ENCODE measurements around the gene PALM3. TPM values are rescaled to one million over a fixed set of nuclear protein-coding genes. Genes with fewer than 3 reads are reported as not detected.
A peak's percentile ranks its signal among the peaks of the same experiment; 100 is the strongest.

PALM3 gene
- total and polyA plus RNA-seq, 2 donors (not counting 1 experiment from before 2014, with no cell fraction given), result 0.02 to 1.3 TPM

DNA sequence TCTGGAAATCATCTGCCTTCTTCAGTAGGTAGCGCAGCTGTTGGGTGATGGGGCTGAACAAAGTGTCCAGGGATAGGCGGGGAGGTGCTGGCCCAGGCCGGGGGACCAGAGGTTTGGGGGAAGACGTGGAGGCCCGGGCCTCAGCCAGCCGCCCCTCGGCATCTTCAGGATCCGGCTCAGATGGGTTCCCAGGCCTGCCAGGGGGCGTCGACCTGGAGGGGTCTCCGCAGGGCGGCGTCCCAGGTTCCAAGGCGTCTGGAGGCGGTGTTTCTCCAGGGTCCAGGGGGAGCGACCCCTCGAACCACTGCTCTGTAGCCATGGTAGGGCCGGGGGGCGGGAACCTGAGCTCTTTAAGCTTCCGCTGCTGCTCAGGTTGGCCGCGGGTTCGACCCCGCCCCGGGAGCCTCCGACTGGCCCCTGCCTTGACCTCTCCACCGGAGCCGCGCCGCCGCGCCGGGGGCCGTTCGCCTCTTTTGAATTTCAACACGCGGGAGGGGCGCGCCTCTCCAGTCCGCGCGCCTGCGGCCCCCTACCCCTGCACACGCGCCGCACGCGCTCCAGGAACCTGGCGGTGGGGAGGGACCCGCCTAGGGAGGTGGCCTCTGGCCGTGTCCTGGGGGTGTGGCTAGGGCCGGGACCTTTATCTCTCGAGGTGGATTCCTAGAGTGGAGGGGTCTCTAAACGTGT is 23.6 kb upstream of the PALM3 start, which contains the start of gene C19orf67:
Gene C19orf67, minus strand, starts transcription at position 475 of the 687 bp plus-strand sequence. Its CDS starts 156 bp downstream, at position 319.
- Histone ChIP-seq H2AFZ (ENCODE audit: low read length) (no peak within 1 kb of the TSS), H4K20me1 (ENCODE audit: control insufficient read depth, extremely low read depth, insufficient read depth, low read length) (no peaks in the 10 kb centered on the region), H3K27ac (ENCODE audit: insufficient read depth, low read length) (no peak within 1 kb of the TSS), H3K4me1 (ENCODE audit: control insufficient read depth, extremely low read depth, insufficient read depth, low read length) (no peaks in the 10 kb centered on the region), H3K9ac (ENCODE audit: insufficient read depth, low read length) (no peak within 1 kb of the TSS), H3K4me2 (ENCODE audit: extremely low read depth, insufficient read depth, low read length) (no peak within 1 kb of the TSS), H3K9me3 (ENCODE audit: control insufficient read depth, insufficient read depth, low read depth, low read length) (no peaks in the 10 kb centered on the region), H3K27me3 (ENCODE audit: control insufficient read depth, insufficient read depth, low read length) (no peaks in the 10 kb centered on the region), H3K79me2 (ENCODE audit: control insufficient read depth, insufficient read depth, low read length) (no peaks in the 10 kb centered on the region), H3K36me3 (ENCODE audit: control insufficient read depth, insufficient read depth, low read length) (peaks cover 9% of the 10 kb centered on the region), H3K4me3 (replicated peaks in 1 of 4; ENCODE audit: control extremely low read depth in 1 of 4, insufficient read depth in 1 of 4, low read depth in 3 of 4, low read length in 4 of 4) (no peak within 1 kb of the TSS)
- TF ChIP-seq, protein P1, sequence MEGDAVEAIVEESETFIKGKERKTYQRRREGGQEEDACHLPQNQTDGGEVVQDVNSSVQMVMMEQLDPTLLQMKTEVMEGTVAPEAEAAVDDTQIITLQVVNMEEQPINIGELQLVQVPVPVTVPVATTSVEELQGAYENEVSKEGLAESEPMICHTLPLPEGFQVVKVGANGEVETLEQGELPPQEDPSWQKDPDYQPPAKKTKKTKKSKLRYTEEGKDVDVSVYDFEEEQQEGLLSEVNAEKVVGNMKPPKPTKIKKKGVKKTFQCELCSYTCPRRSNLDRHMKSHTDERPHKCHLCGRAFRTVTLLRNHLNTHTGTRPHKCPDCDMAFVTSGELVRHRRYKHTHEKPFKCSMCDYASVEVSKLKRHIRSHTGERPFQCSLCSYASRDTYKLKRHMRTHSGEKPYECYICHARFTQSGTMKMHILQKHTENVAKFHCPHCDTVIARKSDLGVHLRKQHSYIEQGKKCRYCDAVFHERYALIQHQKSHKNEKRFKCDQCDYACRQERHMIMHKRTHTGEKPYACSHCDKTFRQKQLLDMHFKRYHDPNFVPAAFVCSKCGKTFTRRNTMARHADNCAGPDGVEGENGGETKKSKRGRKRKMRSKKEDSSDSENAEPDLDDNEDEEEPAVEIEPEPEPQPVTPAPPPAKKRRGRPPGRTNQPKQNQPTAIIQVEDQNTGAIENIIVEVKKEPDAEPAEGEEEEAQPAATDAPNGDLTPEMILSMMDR (conservative IDR thresholded peaks at IDR 0.05 in 1 of 2, IDR thresholded peaks at IDR 0.05 in 1 of 2; ENCODE audit: low read depth in 1 of 2, low read length in 2 of 2), result no peak
- no peak for TF ChIP-seq EZH2 (IDR thresholded peaks at IDR 0.05; ENCODE audit: low read length, missing control alignments)
- no peak for DNase-seq (ENCODE audit: low read depth in 2 of 2)

DNA sequence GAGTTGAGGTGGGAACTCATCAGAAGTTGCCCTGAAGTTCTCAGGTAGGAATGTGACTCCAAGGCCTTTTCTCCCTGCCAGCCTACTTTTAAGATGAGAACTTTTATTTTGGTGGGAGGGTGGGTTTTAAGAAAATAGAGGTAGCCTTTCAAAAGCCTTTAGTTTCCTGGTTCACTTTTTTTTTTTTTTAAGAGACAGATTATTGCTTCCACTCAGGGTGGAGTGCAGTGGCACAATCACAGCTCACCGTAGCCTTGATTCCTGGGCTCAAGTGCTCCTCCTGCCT is 20.7 kb upstream of the PALM3 start:
- peak overlapping the region in 2 of 4 experiments; percentile 65 to 86 for H3K4me3 ChIP-seq (replicated peaks in 1 of 4; ENCODE audit: control extremely low read depth in 1 of 4, insufficient read depth in 1 of 4, low read depth in 3 of 4, low read length in 4 of 4)

DNA sequence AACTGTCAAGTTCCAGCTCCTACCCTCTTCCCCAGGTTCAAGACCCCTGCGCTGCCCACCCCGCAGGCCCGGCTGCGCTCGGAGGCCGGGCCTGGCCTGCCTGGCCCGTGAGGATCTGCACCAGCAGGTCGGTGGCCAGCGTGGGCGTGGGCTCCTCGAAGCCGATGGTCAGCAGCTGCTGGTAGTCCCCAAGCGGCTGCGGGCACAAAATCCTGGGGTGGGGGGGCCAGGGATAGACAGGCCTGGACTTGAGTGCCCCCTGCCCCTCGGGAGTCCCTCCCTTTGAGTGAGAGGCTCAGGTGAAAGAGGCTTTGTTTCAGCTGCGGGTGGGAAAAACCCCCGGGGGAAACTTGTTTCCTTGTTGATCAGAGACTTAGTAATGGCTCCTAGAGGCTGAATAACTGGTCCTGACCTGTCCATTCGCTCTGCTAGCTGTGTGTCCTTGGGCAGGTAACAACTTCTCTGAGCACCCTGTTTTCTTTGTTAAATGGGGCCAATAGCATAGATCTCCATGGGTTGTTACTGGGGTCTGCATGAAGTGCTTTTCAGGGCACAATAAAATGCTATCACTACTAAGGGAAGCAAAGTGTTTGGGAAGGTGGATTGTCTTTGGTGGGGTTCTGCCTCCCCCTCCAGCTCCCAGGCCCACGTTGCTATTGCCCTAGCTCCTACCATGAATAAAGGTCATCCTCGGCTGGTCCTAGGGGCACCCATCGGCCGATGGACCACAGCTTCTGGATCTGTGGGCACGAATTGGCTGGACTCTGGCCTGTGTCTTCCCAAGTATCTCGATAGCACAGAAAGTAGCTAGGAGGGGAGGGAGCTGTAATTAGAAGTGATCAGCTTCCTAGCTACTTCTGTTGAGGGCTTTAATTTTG is 20.2 kb upstream of the PALM3 start:
- Histone ChIP-seq H3K36me3 (ENCODE audit: control insufficient read depth, insufficient read depth, low read length) (no peaks in the 10 kb centered on the region), H3K9me3 (ENCODE audit: control insufficient read depth, insufficient read depth, low read depth, low read length) (no peaks in the 10 kb centered on the region), H3K4me1 (ENCODE audit: control insufficient read depth, extremely low read depth, insufficient read depth, low read length) (no peaks in the 10 kb centered on the region), H3K4me2 (ENCODE audit: extremely low read depth, insufficient read depth, low read length) (peak overlapping the region; percentile 96), H2AFZ (ENCODE audit: low read length) (peak overlapping the region; percentile 85), H4K20me1 (ENCODE audit: control insufficient read depth, extremely low read depth, insufficient read depth, low read length) (no peaks in the 10 kb centered on the region), H3K4me3 (replicated peaks in 1 of 4; ENCODE audit: control extremely low read depth in 1 of 4, insufficient read depth in 1 of 4, low read depth in 3 of 4, low read length in 4 of 4) (peak overlapping the region; percentile 65 to 86 (median 76)), H3K79me2 (ENCODE audit: control insufficient read depth, insufficient read depth, low read length) (no peaks in the 10 kb centered on the region), H3K27ac (ENCODE audit: insufficient read depth, low read length) (peak overlapping the region; percentile 77), H3K27me3 (ENCODE audit: control insufficient read depth, insufficient read depth, low read length) (no peaks in the 10 kb centered on the region), H3K9ac (ENCODE audit: insufficient read depth, low read length) (peak overlapping the region; percentile 84)
- DNase-seq (ENCODE audit: low read depth in 2 of 2), result peak in 1 of 2 donors; percentile 48
- no peak for TF ChIP-seq EZH2 (IDR thresholded peaks at IDR 0.05; ENCODE audit: low read length, missing control alignments)
- TF ChIP-seq, protein P1 (conservative IDR thresholded peaks at IDR 0.05 in 1 of 2, IDR thresholded peaks at IDR 0.05 in 1 of 2; ENCODE audit: low read depth in 1 of 2, low read length in 2 of 2), result no peak

More for the DNA sequence above, 20.7 kb upstream of the PALM3 start:
- Histone ChIP-seq H3K27ac (ENCODE audit: insufficient read depth, low read length) (no peak overlapping the region), H3K9ac (ENCODE audit: insufficient read depth, low read length) (no peak overlapping the region), H4K20me1 (ENCODE audit: control insufficient read depth, extremely low read depth, insufficient read depth, low read length) (no peaks in the 10 kb centered on the region), H3K36me3 (ENCODE audit: control insufficient read depth, insufficient read depth, low read length) (no peaks in the 10 kb centered on the region), H3K27me3 (ENCODE audit: control insufficient read depth, insufficient read depth, low read length) (no peaks in the 10 kb centered on the region), H3K4me2 (ENCODE audit: extremely low read depth, insufficient read depth, low read length) (no peak overlapping the region), H2AFZ (ENCODE audit: low read length) (no peak overlapping the region), H3K4me1 (ENCODE audit: control insufficient read depth, extremely low read depth, insufficient read depth, low read length) (no peaks in the 10 kb centered on the region), H3K9me3 (ENCODE audit: control insufficient read depth, insufficient read depth, low read depth, low read length) (no peaks in the 10 kb centered on the region), H3K79me2 (ENCODE audit: control insufficient read depth, insufficient read depth, low read length) (no peaks in the 10 kb centered on the region)
- TF ChIP-seq EZH2 (IDR thresholded peaks at IDR 0.05; ENCODE audit: low read length, missing control alignments), result no peak
- TF ChIP-seq, protein P1 (conservative IDR thresholded peaks at IDR 0.05 in 1 of 2, IDR thresholded peaks at IDR 0.05 in 1 of 2; ENCODE audit: low read depth in 1 of 2, low read length in 2 of 2), result no peak
- no peak for DNase-seq (ENCODE audit: low read depth in 2 of 2)
